CD1c-positive myeloid dendritic cell (primary cell): Measurements from ENCODE around the gene RAB26.

Experiments
- DNase-seq: peaks from one replicate; pipeline ENCODE4 v3.0.0-alpha.2; 2016; ENCODE audit errors: extremely low spot score

RAB26 gene

GRCh38 chr16:2159175-2159838 is 10.9 kb downstream of the RAB26 start:
- DNase-seq: no peak

DNA sequence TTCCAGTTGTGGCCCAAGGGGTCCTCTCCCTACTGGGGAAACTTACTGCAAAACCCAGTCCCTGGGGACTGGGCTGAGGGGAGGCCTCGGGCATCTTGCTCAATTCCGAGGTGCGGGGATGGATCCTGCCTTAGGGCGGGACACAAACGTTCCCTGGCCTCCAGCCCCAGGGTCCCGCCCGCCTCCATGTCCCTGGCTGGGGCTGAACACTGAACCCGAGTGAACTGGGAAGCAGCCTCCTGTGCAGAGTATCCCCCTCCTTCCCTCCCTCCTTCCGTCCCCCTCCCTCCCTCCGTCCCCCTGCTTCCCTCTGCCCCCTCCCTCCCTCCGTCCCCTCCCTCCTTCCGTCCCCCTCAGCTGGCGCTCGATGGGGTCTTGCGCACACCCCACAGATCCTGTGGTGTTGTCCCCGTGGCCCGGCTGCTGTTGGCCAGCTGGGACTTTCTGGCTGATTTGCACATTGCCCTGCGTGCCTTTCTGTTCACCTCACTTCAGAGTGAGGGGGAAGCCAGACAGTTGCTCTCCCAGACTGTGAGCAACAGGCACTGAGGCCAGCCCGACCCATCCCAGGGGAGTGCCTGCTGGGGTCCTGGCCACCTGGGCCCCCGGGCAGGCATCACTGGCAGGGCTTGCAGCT is 12.6 kb downstream of the RAB26 start:
- DNase-seq: no peak

DNA sequence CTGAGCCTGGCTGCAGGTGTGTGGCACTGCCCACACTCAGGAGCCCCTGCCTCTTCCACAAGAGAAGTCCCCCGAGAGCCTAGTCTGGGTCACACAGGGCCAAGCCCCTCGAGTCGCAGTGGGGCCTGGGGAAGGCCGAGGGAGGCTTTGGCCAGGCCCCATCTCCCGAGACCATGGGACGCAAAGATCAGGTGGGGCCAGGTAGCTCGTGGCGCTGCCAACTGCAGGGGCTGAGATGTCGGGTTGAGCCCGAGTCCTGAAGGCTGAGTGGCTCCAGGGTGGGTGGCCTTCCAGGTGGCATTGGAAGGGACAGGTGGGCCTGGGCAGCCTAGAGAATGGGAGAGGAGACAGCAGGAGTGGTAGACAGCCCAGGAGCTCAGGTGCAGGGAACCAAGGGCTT is 13.5 kb downstream of the RAB26 start:
- DNase-seq: no peak

DNA sequence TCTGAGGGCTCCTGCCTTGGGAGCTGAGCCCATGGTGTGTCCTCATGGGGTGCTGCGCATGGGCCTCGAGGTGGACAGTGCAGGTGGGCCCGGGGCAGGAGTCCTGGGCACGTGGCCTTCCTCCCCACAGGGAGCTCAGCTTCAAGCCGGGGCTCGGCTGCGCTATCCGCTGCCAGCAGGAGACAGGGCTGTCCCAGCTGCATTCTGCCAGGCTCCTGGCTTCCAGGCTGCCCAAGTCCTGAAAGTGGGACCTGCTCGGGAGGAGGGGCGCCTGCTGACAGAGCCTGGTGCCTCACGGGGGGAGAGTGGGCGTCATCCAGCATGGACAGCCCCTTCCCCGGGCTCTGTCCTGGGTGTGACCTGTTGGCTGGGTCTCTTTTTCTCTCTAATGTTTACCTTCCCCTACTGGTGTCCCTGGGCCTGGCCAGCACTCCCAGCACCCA is 14.3 kb downstream of the RAB26 start:
- DNase-seq: no peak

DNA sequence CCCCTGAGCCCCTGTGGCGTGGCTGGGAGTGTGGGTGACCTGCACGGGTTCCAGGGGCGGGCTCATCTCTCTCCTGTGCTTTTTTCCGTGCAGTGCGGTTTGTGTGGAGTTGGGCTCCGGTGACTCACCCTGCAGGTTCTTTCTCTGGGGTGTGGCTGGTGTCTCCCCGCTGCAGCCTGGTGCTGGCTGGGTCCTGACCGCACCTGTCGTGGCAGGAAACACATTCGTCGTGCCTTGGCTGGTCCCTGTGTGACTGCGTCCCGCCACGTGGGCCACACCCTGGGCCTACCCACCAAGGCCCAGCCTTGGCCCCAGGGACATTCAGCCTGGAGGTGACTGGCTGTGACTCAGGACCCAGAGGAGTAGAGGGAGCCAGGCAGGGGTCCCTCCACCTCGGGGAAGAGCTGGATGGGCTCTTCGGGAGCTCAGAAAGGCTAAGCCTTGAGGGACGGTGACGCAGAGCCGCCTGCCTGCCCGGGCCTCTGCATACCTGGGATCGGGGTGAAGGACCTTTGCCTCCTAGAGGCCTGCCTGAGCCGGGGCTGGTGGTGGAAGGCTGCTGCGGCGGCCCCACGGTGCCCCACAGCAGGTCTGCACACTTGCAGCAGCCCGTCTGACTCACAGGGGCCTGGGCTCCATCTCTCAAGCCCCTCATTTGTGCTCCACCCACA is 14.9 kb downstream of the RAB26 start:
- no peak for DNase-seq

DNA sequence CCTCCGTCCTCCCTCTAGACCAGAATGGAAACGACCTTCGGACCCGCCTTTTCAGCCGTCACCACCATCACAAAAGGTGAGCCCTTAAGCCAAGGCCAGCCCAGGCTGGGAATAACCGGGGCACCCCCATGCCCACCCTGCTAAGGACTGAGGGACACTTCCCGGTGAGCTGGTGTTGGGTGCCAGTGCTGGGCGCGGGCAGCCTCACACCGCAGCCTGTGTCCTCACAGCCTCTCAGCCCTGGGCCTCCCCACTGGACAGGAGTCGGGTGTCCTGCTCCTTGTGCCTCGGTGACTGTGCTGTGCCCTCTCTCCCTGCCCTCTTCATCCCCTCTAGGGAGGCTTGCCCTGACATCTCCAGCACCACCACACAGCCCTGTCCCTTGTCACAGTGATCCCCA is 17.4 kb downstream of the RAB26 start:
- DNase-seq: no peak

GRCh38 chr16:2166263-2167067 is 18.0 kb downstream of the RAB26 start:
- no peak for DNase-seq

DNA sequence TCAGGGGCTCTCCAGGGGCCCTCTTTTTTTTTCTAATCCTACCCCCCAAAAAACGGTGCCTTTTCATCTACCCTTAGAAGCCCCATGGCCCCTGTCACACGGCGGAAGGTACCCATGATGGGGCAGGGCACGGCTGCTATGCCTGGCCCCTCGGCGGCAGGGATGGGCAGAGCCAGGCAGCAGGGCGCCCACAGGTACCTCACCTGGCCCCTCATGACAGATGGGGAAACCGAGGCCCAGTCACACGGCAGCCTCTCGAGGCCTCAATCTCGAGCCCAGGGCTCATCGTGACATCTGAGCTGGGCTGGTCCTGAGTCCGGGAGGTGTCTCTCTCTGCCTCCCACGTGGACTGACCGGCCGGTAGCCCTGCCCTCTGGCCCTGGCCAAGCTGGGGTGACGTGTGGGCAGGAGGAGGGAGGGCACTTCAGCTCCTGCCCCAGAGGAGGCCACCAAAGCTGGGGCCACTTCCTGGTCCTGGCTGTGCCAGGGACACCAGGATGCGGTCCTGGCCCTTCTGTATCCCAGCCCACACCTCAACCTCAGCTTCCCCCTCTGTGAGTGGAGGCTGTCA is 18.7 kb downstream of the RAB26 start:
- DNase-seq: no peak

GRCh38 chr16:2170080-2170479 is 21.7 kb downstream of the RAB26 start:
- DNase-seq: no peak

- no peak for DNase-seq
Observed at GRCh38 chr16:2170587-2171435, 22.4 kb downstream of the RAB26 start.

- no peak for DNase-seq
Observed at GRCh38 chr16:2171601-2172178, 23.3 kb downstream of the RAB26 start.

- no peak for DNase-seq
Observed at GRCh38 chr16:2172688-2173335, 24.4 kb downstream of the RAB26 start.

- no peak for DNase-seq
Observed at GRCh38 chr16:2173366-2173765, 24.9 kb downstream of the RAB26 start.

DNA sequence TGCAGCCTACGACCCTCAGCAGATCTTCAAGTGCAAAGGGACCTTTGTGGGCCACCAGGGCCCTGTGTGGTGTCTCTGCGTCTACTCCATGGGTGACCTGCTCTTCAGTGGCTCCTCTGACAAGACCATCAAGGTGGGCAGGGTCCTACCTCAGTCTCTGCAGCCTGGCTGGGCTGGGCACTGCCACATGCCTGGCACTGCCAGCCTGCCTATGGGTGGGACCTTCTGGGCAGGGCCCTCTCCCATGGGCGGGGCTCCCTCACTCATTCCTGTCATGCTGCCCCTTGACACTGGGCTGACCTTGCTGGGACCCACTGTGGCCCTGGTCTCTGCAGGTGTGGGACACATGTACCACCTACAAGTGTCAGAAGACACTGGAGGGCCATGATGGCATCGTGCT is 25.5 kb downstream of the RAB26 start:
- DNase-seq: no peak

- no peak for DNase-seq
Observed at GRCh38 chr16:2174396-2175131, 26.1 kb downstream of the RAB26 start.

DNA sequence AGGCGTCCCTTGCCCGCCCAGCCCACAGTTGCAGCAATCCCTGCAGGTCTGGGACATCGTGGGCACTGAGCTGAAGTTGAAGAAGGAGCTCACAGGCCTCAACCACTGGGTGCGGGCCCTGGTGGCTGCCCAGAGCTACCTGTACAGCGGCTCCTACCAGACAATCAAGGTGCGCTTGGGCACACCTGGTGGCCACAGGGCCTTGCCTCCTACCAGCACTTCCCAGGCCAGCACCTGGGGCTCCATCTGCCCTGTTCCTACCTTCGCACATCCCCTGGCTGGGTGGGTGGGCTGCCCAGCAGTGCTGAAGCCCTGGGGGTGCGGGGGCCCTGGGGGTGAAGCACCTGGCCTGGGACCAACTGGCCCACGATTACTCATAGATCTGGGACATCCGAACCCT is 27.0 kb downstream of the RAB26 start:
- no peak for DNase-seq

DNA sequence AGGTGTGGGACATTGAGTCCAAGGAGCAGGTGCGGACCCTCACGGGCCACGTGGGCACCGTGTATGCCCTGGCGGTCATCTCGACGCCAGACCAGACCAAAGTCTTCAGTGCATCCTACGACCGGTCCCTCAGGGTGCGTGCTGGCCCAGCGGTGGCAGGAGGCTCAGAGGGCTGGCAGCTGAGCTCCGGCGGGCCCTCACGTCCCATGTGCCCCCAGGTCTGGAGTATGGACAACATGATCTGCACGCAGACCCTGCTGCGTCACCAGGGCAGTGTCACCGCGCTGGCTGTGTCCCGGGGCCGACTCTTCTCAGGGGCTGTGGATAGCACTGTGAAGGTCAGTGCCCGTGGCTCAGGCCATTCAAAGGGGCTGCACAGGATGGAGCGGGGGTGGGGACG is 27.6 kb downstream of the RAB26 start:
- DNase-seq: no peak

- no peak for DNase-seq
Observed at GRCh38 chr16:2177101-2177500, 28.7 kb downstream of the RAB26 start.

GRCh38 chr16:2177561-2177960 is 29.1 kb downstream of the RAB26 start:
- DNase-seq: no peak
